Tibial nerve (tissue), 4 donors: ENCODE data around the gene C13orf46. TPM values are rescaled to one million over a fixed set of nuclear protein-coding genes. Genes with fewer than 3 reads are reported as not detected.

ENCODE experiments used
- DNase-seq, 2 donors: peaks; one replicate each; pipeline ENCODE4 v3.0.0-alpha.2; 2019; ENCODE audit warnings: low spot score in 2 of 2
- H3K27ac ChIP-seq, 4 donors: fragments of 200-600 bp; sonication (generic) in 3 of 4; one replicate each; pipeline ENCODE4 v1.5.1; 2017 to 2019; ENCODE audit warnings: mild to moderate bottlenecking in 1 of 4
- H3K27me3 ChIP-seq, 2 donors: fragments of 200-600 bp; sonication (generic) in 1 of 2; one replicate each; pipeline versions ENCODE4 v1.5.1 to v1.6.0; 2017 to 2019
- H3K36me3 ChIP-seq, 3 donors: fragments of 200-600 bp; sonication (generic); one replicate each; pipeline ENCODE4 v1.5.1; 2018 to 2019
- H3K4me1 ChIP-seq, 4 donors: fragments of 200-600 bp; sonication (generic) in 3 of 4; one replicate each; pipeline ENCODE4 v1.5.1; 2017 to 2019
- H3K4me3 ChIP-seq, 4 donors: fragments of 200-600 bp; sonication (generic) in 3 of 4; one replicate each; pipeline ENCODE4 v1.5.1; 2017 to 2019; ENCODE audit warnings: mild to moderate bottlenecking in 1 of 4, moderate library complexity in 1 of 4
- H3K9me3 ChIP-seq, 4 donors: fragments of 200-600 bp; sonication (generic) in 3 of 4; one replicate each; pipeline ENCODE4 v1.5.1; 2017 to 2019
- EP300 ChIP-seq, 2 donors: sonication (generic); formaldehyde crosslinking; IDR thresholded peaks; one replicate each; pipeline ENCODE4 v1.6.1; 2017; ENCODE audit warnings: antibody characterized with exemption in 2 of 2, mild to moderate bottlenecking in 1 of 2
- POLR2A ChIP-seq, 2 donors: fragments of 450-650 bp; IDR thresholded peaks; one replicate each; pipeline ENCODE4 v1.6.1; 2017; ENCODE audit warnings: antibody characterized with exemption in 2 of 2, mild to moderate bottlenecking in 2 of 2, moderate library complexity in 2 of 2
- WGBS, 2 donors: methylation state at CpG; one replicate each; pipeline ENCODE4 v1.1.5; 2018; 5-methylcytosine and 5-hydroxymethylcytosine counted together
- total RNA-seq, 4 donors: library from RNA; depleted of rRNA; stranded (reverse); fragments of >200 nt; gene quantifications; one replicate each; pipeline ENCODE4 v1.1.0, GENCODE V29; 2016
- TF ChIP-seq, protein P1 (sequence below), 5 experiments: fragments of 200-600 bp in 3 of 5; fragments of 450-650 bp in 2 of 5; sonication (generic) in 3 of 5; IDR thresholded peaks; one replicate each; pipeline ENCODE4 v1.5.1; 2016 to 2019; ENCODE audit warnings: antibody characterized with exemption in 5 of 5, mild to moderate bottlenecking in 3 of 5, moderate library complexity in 2 of 5

The C13orf46 gene
- total RNA-seq, 4 donors from 2014 or later: 3.3 to 17.7 (median 4.1) TPM

DNA sequence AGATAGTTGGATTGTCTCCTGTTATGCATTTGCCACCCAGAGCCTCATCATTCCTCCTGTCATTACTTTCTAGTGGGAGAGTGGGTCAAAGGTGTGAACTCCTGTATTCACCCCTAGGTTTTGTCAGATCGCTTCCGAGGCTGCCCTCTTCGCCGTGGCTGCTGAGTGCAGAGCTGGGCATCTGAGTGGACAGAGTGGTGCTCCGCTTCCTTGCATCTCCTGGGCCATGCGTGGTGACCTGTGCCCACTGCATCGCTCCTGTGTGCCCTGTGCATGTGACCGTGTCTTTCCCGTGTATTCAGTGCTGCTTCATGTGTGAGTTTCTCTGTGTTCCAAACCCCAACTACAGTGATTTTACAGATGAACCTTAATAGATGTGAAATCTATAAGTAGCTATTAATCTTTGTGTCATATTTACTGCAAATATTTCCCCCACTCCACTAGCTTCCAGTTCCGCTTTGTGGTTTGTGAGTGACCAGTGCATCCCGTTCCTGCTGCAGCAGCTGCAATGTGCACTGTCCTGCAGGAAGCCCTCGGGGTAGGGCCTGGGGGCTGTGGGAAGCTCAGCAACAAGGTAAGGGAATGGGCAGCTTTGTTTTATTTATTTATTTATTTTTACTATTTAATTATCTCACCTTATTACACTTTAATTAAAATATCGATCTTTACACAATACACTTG is 53.1 kb downstream of the C13orf46 start:
- DNase-seq: no peak
- Histone ChIP-seq H3K9me3 (peaks cover 0 to 20% (median 4%) of the 10 kb centered on the region in 4 donors), H3K27me3 (peaks cover 0 to 13% of the 10 kb centered on the region in 2 donors), H3K36me3 (no peaks in the 10 kb centered on the region), H3K4me1 (no peaks in the 10 kb centered on the region), H3K27ac (no peak overlapping the region), H3K4me3 (no peak overlapping the region)
- TF ChIP-seq POLR2A (IDR thresholded peaks at IDR 0.05) (no peak), EP300 (IDR thresholded peaks at IDR 0.05) (no peak)
- TF ChIP-seq, protein P1, sequence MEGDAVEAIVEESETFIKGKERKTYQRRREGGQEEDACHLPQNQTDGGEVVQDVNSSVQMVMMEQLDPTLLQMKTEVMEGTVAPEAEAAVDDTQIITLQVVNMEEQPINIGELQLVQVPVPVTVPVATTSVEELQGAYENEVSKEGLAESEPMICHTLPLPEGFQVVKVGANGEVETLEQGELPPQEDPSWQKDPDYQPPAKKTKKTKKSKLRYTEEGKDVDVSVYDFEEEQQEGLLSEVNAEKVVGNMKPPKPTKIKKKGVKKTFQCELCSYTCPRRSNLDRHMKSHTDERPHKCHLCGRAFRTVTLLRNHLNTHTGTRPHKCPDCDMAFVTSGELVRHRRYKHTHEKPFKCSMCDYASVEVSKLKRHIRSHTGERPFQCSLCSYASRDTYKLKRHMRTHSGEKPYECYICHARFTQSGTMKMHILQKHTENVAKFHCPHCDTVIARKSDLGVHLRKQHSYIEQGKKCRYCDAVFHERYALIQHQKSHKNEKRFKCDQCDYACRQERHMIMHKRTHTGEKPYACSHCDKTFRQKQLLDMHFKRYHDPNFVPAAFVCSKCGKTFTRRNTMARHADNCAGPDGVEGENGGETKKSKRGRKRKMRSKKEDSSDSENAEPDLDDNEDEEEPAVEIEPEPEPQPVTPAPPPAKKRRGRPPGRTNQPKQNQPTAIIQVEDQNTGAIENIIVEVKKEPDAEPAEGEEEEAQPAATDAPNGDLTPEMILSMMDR (IDR thresholded peaks at IDR 0.05): no peak
- WGBS, 2 donors: 90 to 95% methylated on average over 13 of the region's 13 CpGs

DNA sequence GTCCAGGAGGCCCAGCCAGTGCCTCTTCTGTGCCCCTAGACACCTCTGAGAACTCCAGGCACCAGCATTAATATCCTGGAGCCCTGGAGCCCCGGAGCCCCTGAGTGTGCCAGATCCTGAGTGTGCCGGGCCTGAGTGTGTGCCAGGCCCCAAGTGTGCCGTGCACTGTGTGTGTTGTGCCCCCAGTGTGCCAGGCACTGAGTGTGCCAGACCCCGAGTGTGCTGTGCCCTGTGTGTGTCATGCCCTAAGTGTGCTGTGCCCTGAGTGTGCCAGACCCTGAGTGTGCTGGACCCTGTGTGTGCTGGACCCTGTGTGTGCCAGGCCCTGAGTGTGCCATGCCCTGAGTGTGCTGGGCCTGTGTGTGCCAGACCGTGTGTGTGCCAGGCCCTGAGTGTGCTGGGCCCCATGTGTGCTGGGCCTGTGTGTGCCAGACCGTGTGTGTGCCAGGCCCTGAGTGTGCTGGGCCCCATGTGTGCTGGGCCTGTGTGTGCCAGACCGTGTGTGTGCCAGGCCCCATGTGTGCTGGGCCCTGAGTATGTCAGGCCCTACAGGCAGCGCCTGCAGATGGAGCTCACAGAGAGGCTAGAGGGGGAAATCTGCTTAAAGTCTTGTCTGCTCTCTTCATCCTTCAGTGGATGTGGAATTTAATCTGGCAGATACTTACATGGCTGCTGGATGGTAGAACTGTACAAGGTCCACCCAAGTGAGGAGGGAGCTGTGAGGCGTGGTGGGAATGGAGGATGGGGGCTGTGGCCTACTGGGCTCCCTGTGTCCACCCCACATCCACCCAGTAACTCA is 53.9 kb downstream of the C13orf46 start:
- TF ChIP-seq POLR2A (IDR thresholded peaks at IDR 0.05) (no peak), EP300 (IDR thresholded peaks at IDR 0.05) (no peak)
- TF ChIP-seq, protein P1 (IDR thresholded peaks at IDR 0.05): no peak
- Histone ChIP-seq H3K4me3 (no peak overlapping the region), H3K36me3 (no peaks in the 10 kb centered on the region), H3K4me1 (no peaks in the 10 kb centered on the region), H3K27me3 (peaks cover 0 to 19% of the 10 kb centered on the region in 2 donors), H3K9me3 (peaks cover 0 to 20% (median 4%) of the 10 kb centered on the region in 4 donors), H3K27ac (no peak overlapping the region)
- DNase-seq: no peak
- 73 to 74% methylated on average over 7 to 9 of the region's 9 CpGs for WGBS, 2 donors

DNA sequence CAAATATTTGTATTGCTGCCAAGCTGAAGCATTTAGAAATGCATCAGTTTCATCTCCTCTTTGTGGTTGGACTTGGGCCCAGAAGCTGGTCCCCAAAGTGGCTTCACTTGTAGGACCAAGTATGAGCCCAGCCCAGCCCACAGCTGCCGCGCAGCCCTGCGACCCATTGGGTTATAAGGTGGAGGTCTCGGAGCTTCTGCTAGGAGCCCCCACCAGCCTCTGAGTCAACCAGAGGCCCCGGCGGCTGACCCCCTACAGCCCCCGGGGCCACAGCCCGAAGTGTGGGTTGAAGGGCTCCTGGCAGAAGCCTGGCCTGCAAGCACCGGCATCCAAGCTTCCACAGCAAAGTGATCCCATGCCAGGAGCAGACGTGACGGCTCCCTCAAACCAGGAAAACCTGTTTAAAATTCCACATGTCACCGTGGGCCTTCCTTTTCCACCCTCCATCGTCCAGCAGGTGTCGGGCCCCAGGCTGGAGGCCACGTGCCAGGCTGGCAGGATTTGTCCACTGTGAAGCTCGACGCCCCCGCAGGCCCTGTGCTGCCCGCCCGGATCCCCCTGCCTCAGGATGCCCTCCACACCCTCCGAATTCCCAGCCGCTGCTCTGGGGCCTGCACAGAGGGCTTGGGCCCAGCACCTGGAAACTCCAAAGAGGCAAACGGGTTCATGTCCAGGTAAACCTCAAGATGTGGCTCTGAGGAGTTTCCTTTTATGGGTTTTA is 54.7 kb downstream of the C13orf46 start:
- no peak for DNase-seq
- no peak overlapping the region for H3K27ac ChIP-seq

DNA sequence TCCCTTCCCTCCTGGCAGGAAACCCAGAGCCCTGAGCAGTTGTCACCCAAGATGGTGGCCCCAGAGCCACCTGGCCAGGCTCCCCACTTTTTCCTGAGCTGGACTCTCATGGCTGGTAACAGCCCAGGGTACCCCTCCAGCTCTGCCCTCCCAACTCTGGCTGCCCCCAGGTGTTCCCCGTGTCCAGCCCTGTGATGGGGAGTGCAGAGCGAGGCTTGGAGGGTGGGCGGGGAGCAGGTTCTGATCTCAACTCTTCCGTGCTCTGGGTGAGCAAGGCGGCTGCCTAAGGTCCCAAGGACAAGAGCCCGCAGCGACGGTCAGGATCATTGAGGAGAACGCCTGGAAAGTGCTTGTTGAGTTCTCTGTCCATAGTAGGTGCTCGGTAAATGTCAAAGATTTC is 55.3 kb downstream of the C13orf46 start:
- DNase-seq: no peak
- H3K27ac ChIP-seq: no peak overlapping the region
- WGBS, 2 donors: 83 to 86% methylated on average over 9 to 10 of the region's 10 CpGs
- H3K9me3 ChIP-seq: peaks cover 0 to 20% (median 4%) of the 10 kb centered on the region in 4 donors
- H3K36me3 ChIP-seq: no peaks in the 10 kb centered on the region
- peaks cover 0 to 22% of the 10 kb centered on the region in 2 donors for H3K27me3 ChIP-seq
- TF ChIP-seq POLR2A (IDR thresholded peaks at IDR 0.05) (no peak), EP300 (IDR thresholded peaks at IDR 0.05) (no peak)
- TF ChIP-seq, protein P1 (IDR thresholded peaks at IDR 0.05): no peak
- no peak overlapping the region for H3K4me3 ChIP-seq
- no peaks in the 10 kb centered on the region for H3K4me1 ChIP-seq

More for the DNA sequence above, 54.7 kb downstream of the C13orf46 start:
- Histone ChIP-seq H3K36me3 (no peaks in the 10 kb centered on the region), H3K4me1 (no peaks in the 10 kb centered on the region), H3K27me3 (peaks cover 0 to 22% of the 10 kb centered on the region in 2 donors), H3K4me3 (no peak overlapping the region), H3K9me3 (peaks cover 0 to 20% (median 4%) of the 10 kb centered on the region in 4 donors)
- 87 to 88% methylated on average over 22 to 23 of the region's 23 CpGs for WGBS, 2 donors
- TF ChIP-seq POLR2A (IDR thresholded peaks at IDR 0.05): no peak
- TF ChIP-seq, protein P1 (IDR thresholded peaks at IDR 0.05): no peak
- no peak for TF ChIP-seq EP300 (IDR thresholded peaks at IDR 0.05)
